Gastrocnemius medialis (tissue), 4 donors: ENCODE results near the gene FBXO38. TPM values are rescaled to one million over a fixed set of nuclear protein-coding genes. Genes with fewer than 3 reads are reported as not detected.

Source experiments
- ATAC-seq, 2 donors: fragments of 150-250 bp; one replicate each; pipeline ENCODE4 v1.9.1; 2016
- DNase-seq, 2 donors: peaks; one replicate each; pipeline ENCODE4 v3.0.0-alpha.2; 2019
- H3K27ac ChIP-seq, 4 donors: fragments of 200-600 bp; sonication (generic); 1 replicate in 1 of 4; 2 replicates in 3 of 4; pipeline ENCODE4 v1.5.1; 2016 to 2018; ENCODE audit warnings: mild to moderate bottlenecking in 2 of 4, moderate library complexity in 1 of 4
- H3K27me3 ChIP-seq, 3 donors: fragments of 200-600 bp; sonication (generic) in 2 of 3; 1 replicate in 1 of 3; 2 replicates in 2 of 3; pipeline versions ENCODE4 v1.5.1 to v1.6.0; 2016 to 2019; ENCODE audit warnings: mild to moderate bottlenecking in 1 of 3, moderate library complexity in 1 of 3
- H3K36me3 ChIP-seq, 2 donors: fragments of 200-600 bp; sonication (generic) in 1 of 2; one replicate each; pipeline ENCODE4 v1.5.1; 2017 to 2018
- H3K4me1 ChIP-seq, 2 donors: fragments of 200-600 bp; sonication (generic) in 1 of 2; one replicate each; pipeline ENCODE4 v1.5.1; 2016 to 2017; ENCODE audit warnings: mild to moderate bottlenecking in 2 of 2
- H3K4me3 ChIP-seq, 4 donors: fragments of 200-600 bp; sonication (generic) in 3 of 4; 1 replicate in 1 of 4; 2 replicates in 3 of 4; pipeline ENCODE4 v1.5.1; 2016 to 2019; ENCODE audit warnings: mild to moderate bottlenecking in 2 of 4
- H3K9me3 ChIP-seq, 3 donors: fragments of 200-600 bp; sonication (generic) in 2 of 3; 1 replicate in 1 of 3; 2 replicates in 2 of 3; pipeline ENCODE4 v1.5.1; 2016 to 2019
- CTCF ChIP-seq, 5 experiments: fragments of 450-650 bp in 3 of 5; fragments of 200-600 bp in 2 of 5; sonication (generic) in 2 of 5; IDR thresholded peaks in 4 of 5; conservative IDR thresholded peaks in 1 of 5; 1 replicate in 4 of 5; 2 replicates in 1 of 5; pipeline ENCODE4 v1.5.1; 2016 to 2019; ENCODE audit warnings: antibody characterized with exemption in 5 of 5, mild to moderate bottlenecking in 3 of 5, moderate library complexity in 3 of 5
- POLR2A ChIP-seq, 2 donors: fragments of 450-650 bp; IDR thresholded peaks; one replicate each; pipeline ENCODE4 v1.6.1; 2017; ENCODE audit warnings: antibody characterized with exemption in 2 of 2, mild to moderate bottlenecking in 2 of 2, moderate library complexity in 2 of 2
- in situ Hi-C, 4 donors: fragments of 200-750 bp; cut with MboI; loops; one replicate each; pipeline versions ENCODE4 v1.15.0 to v1.8.0; 2017; ENCODE audit warnings: low sequenced_read_pairs in 4 of 4
- intact Hi-C: fragments of 100-400 bp; cut with DNase I; formaldehyde crosslinking; loops from one replicate; pipeline ENCODE4 v1.15.1; 2023; ENCODE audit warnings: low total_unique reads
- total RNA-seq, 4 donors: library from RNA; depleted of rRNA; stranded (reverse); fragments of >200 nt; gene quantifications; one replicate each; pipeline versions ENCODE4 v1.1.0 to v1.2.3, GENCODE V29; 2016

The FBXO38 gene
- total RNA-seq, 4 donors from 2014 or later, result 31.1 to 49.6 (median 34.1) TPM

GRCh38 chr5:148491015-148491792 is 107.4 kb downstream of the FBXO38 start:
- no peak for TF ChIP-seq POLR2A (IDR thresholded peaks at IDR 0.05)
- no peak for TF ChIP-seq CTCF (IDR thresholded peaks at IDR 0.05 in 4 of 5, conservative IDR thresholded peaks at IDR 0.05 in 1 of 5)
- Histone ChIP-seq H3K4me1 (peaks cover 9 to 20% of the 10 kb centered on the region in 2 donors), H3K27ac (peak overlapping the region in 3 of 4 donors; percentile 23 to 37 (median 26)), H3K27me3 (no peaks in the 10 kb centered on the region), H3K4me3 (no peak overlapping the region), H3K36me3 (no peaks in the 10 kb centered on the region), H3K9me3 (no peaks in the 10 kb centered on the region)
- in situ Hi-C loops, result no loop called here
- no peak for DNase-seq
- intact Hi-C loops, result no loop called here
- ATAC-seq, result peak; percentile 77 to 90

GRCh38 chr5:148491793-148492184 is 108.0 kb downstream of the FBXO38 start:
- H3K4me3 ChIP-seq, result no peak overlapping the region
- intact Hi-C loops, result no loop called here
- peak overlapping the region in 1 of 4 donors; percentile 37 for H3K27ac ChIP-seq
- DNase-seq (no peak), ATAC-seq (no peak)
- TF ChIP-seq CTCF (IDR thresholded peaks at IDR 0.05 in 4 of 5, conservative IDR thresholded peaks at IDR 0.05 in 1 of 5) (no peak), POLR2A (IDR thresholded peaks at IDR 0.05) (no peak)
- no peaks in the 10 kb centered on the region for H3K36me3 ChIP-seq
- no peaks in the 10 kb centered on the region for H3K27me3 ChIP-seq
- in situ Hi-C loops, result no loop called here
- H3K4me1 ChIP-seq, result peaks cover 9 to 20% of the 10 kb centered on the region in 2 donors
- no peaks in the 10 kb centered on the region for H3K9me3 ChIP-seq

- intact Hi-C loops (no loop called here), in situ Hi-C loops (no loop called here)
- Histone ChIP-seq H3K27ac (no peak overlapping the region), H3K4me3 (no peak overlapping the region), H3K9me3 (no peaks in the 10 kb centered on the region), H3K27me3 (no peaks in the 10 kb centered on the region), H3K36me3 (no peaks in the 10 kb centered on the region), H3K4me1 (peaks cover 9 to 20% of the 10 kb centered on the region in 2 donors)
- ATAC-seq, result no peak
- DNase-seq, result no peak
- TF ChIP-seq CTCF (IDR thresholded peaks at IDR 0.05 in 4 of 5, conservative IDR thresholded peaks at IDR 0.05 in 1 of 5) (no peak), POLR2A (IDR thresholded peaks at IDR 0.05) (no peak)
These were observed 108.6 kb downstream of the FBXO38 start for GRCh38 chr5:148492351-148492750.

Other genes with a start within 250 kb of the FBXO38 start
- not detected for gene SPINK14, start 215.4 kb upstream of the FBXO38 start, total RNA-seq
- not detected for gene SPINK6, start 180.9 kb upstream of the FBXO38 start, total RNA-seq
- gene MARCOL, start 145.4 kb upstream of the FBXO38 start, total RNA-seq, result not detected
- gene SPINK13, start 115.2 kb upstream of the FBXO38 start, total RNA-seq, result not detected
- gene SPINK7, start 71.5 kb upstream of the FBXO38 start, total RNA-seq, result not detected
- not detected for gene SPINK9, start 48.4 kb upstream of the FBXO38 start, total RNA-seq